ENCODE results near the gene TNP1. TPM values are rescaled to one million over a fixed set of nuclear protein-coding genes. Genes with fewer than 3 reads are reported as not detected.

The TNP1 gene
- total RNA-seq, 1 donor from 2014 or later: not detected

- no peaks in the 10 kb centered on the region for H3K4me1 Mint-ChIP-seq (ENCODE audit: low read depth)
- no peak overlapping the region for H3K27ac Mint-ChIP-seq (ENCODE audit: unreplicated experiment)
- H3K9me3 Mint-ChIP-seq (ENCODE audit: low read depth): peaks cover 8% of the 10 kb centered on the region
- H3K36me3 Mint-ChIP-seq (ENCODE audit: low read depth): no peaks in the 10 kb centered on the region
- TF ChIP-seq CTCF (IDR thresholded peaks at IDR 0.05): no peak
- H3K4me3 Mint-ChIP-seq (ENCODE audit: unreplicated experiment): no peak overlapping the region
- no peaks in the 10 kb centered on the region for H3K27me3 Mint-ChIP-seq (ENCODE audit: low read depth)
- no peak for DNase-seq (ENCODE audit: low spot score)
Measured at GRCh38 chr2:216888887-216889622, 29.2 kb upstream of the TNP1 start.

DNA sequence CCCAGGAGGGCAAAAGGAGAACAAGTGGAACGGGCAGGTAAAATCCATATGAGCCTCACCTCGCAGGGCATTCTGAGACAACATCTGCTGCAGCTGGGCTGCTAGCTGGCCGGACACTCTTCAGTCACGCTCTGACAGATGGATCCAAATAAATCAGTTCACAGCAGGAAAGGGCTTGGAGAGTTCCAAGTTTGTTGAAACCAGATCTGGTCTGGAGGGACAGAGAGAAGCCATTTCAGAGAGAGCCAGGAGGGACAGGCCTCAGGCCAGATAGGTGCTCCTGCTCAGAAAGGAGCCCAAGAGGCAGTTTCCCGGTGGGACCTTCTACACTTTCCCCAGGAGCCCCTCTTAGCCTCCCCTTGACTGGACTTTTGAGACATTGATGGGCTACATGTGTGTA lies 28.2 kb upstream of the TNP1 start:
- no peak overlapping the region for H3K27ac Mint-ChIP-seq (ENCODE audit: unreplicated experiment)
- H3K36me3 Mint-ChIP-seq (ENCODE audit: low read depth): no peaks in the 10 kb centered on the region
- DNase-seq (ENCODE audit: low spot score): no peak
- no peaks in the 10 kb centered on the region for H3K4me1 Mint-ChIP-seq (ENCODE audit: low read depth)
- H3K9me3 Mint-ChIP-seq (ENCODE audit: low read depth): peaks cover 8% of the 10 kb centered on the region
- TF ChIP-seq CTCF (IDR thresholded peaks at IDR 0.05): no peak
- H3K4me3 Mint-ChIP-seq (ENCODE audit: unreplicated experiment): no peak overlapping the region
- no peaks in the 10 kb centered on the region for H3K27me3 Mint-ChIP-seq (ENCODE audit: low read depth)

DNA sequence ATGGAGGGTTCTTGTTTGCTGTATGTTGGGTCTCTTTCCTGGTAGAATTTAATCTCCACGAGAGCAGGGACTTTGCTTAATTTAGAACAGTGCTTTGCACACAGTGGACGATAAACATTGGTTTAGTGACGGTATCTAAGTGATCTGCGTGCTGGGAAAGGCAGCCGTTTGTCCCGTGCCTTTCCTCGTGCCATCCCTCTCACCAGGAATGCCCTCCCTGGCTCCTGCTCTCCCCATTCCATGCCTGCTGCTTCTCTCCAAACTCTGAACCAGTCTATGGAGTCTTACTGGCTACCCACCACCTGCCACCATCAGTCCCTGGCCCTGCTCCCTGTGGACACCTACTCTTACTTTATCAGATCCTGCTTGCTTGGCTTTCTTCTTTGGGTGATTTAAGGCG lies 27.3 kb upstream of the TNP1 start:
- Mint-ChIP-seq H3K36me3 (ENCODE audit: low read depth) (no peaks in the 10 kb centered on the region), H3K4me1 (ENCODE audit: low read depth) (no peaks in the 10 kb centered on the region), H3K27me3 (ENCODE audit: low read depth) (no peaks in the 10 kb centered on the region), H3K27ac (ENCODE audit: unreplicated experiment) (no peak overlapping the region), H3K4me3 (ENCODE audit: unreplicated experiment) (no peak overlapping the region), H3K9me3 (ENCODE audit: low read depth) (peaks cover 8% of the 10 kb centered on the region)
- DNase-seq (ENCODE audit: low spot score): no peak
- no peak for TF ChIP-seq CTCF (IDR thresholded peaks at IDR 0.05)

DNA sequence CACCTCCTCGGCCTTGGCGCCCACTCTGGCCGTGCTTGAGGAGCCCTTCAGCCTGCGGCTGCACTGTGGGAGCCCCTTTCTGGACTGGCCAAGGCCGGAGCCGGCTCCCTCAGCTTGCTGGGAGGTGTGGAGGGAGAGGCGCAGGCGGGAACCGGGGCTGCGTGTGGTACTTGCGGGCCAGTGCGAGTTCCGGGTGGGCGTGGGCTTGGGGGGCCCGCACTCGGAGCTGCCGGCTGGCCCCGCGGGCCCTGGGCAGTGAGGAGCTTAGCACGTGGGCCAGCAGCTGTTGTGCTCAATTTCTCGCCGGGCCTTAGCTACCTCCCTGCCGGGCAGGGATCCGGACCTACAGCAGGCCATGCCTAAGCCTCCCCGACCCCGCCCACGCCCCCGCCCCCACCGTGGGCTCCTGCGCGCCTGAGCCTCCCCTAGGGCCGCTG lies 25.3 kb upstream of the TNP1 start:
- no peak for DNase-seq (ENCODE audit: low spot score)
- Mint-ChIP-seq H3K27ac (ENCODE audit: unreplicated experiment) (no peak overlapping the region), H3K4me1 (ENCODE audit: low read depth) (peaks cover 12% of the 10 kb centered on the region), H3K9me3 (ENCODE audit: low read depth) (peaks cover 5% of the 10 kb centered on the region), H3K4me3 (ENCODE audit: unreplicated experiment) (no peak overlapping the region), H3K27me3 (ENCODE audit: low read depth) (no peaks in the 10 kb centered on the region), H3K36me3 (ENCODE audit: low read depth) (peaks cover 2% of the 10 kb centered on the region)
- TF ChIP-seq CTCF (IDR thresholded peaks at IDR 0.05): no peak

DNA sequence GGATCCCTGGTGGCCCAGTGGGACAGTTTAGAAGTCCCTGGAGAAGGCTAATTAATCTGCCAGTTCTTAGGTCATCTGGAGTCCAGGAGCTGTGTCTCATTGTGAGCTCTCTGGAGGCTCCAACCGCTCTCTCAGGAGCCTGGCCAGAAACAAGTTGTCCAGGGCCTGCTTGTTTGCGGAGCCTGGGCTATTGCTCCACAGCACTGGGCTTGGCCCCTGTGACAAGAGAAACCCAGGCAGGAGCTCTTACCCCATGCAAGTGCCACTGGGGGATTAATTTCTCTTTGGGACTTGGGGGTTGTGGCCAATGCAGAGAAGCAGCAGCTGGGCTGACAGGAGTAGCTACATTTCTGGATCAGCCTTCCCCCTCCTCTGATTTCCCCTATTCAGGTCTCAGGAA lies 24.5 kb upstream of the TNP1 start:
- Mint-ChIP-seq H3K27ac (ENCODE audit: unreplicated experiment) (no peak overlapping the region), H3K27me3 (ENCODE audit: low read depth) (no peaks in the 10 kb centered on the region), H3K4me1 (ENCODE audit: low read depth) (peaks cover 16% of the 10 kb centered on the region), H3K4me3 (ENCODE audit: unreplicated experiment) (no peak overlapping the region), H3K36me3 (ENCODE audit: low read depth) (peaks cover 2% of the 10 kb centered on the region), H3K9me3 (ENCODE audit: low read depth) (peaks cover 5% of the 10 kb centered on the region)
- TF ChIP-seq CTCF (IDR thresholded peaks at IDR 0.05): no peak
- DNase-seq (ENCODE audit: low spot score): no peak
